Measurements from ENCODE around the gene UTRN.
A peak's percentile ranks its signal among the peaks of the same experiment; 100 is the strongest.

The UTRN gene

DNA sequence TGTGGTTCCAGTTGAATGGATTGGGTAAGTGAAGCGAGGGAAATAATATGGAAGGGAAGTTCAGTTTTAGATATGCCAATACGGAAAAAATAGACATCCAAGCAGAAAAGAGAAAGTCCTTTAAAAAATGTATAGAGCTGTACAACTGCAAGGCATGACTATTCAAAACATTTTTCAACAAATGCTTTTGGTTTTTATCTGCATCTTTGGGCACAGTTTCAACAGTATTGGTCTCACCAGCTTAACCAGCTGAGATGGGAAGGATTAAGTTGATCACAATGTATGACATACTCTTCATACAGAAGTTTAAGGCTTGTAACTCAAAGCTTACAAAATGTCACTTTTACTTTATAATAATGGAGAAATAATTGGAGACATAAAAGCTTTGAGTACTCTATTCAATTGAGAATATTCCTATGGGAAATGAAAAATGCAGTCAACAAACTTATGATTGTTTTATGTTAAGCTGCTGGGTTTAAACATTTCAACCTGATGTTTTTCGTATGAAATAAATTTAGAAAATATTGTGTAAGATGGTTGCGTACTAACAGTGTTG is 16.3 kb upstream of the UTRN start:
- no peak overlapping the region for H3K27ac ChIP-seq
- no peak for TF ChIP-seq ZFX (IDR thresholded peaks at IDR 0.05; ENCODE audit: borderline replicate concordance)
- TF ChIP-seq, protein P1, sequence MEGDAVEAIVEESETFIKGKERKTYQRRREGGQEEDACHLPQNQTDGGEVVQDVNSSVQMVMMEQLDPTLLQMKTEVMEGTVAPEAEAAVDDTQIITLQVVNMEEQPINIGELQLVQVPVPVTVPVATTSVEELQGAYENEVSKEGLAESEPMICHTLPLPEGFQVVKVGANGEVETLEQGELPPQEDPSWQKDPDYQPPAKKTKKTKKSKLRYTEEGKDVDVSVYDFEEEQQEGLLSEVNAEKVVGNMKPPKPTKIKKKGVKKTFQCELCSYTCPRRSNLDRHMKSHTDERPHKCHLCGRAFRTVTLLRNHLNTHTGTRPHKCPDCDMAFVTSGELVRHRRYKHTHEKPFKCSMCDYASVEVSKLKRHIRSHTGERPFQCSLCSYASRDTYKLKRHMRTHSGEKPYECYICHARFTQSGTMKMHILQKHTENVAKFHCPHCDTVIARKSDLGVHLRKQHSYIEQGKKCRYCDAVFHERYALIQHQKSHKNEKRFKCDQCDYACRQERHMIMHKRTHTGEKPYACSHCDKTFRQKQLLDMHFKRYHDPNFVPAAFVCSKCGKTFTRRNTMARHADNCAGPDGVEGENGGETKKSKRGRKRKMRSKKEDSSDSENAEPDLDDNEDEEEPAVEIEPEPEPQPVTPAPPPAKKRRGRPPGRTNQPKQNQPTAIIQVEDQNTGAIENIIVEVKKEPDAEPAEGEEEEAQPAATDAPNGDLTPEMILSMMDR (IDR thresholded peaks at IDR 0.05): no peak

DNA sequence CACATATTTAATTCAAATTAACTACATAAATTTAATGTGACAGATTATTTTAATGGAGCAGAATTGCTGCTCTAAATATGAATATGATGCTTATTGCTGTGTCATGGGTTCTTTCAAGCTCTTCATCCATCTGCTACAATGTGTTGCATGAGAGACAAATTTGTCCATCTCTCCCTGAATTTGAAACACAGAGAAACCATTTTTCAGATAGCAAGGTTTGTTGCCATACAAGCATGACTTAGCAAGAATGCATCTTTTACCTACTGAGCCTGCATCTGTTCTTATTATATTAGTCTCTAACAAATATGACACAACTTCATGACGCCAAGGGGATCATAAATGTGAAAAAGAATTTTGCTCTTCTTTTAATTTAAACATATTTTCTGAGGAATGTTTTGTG is 8.0 kb upstream of the UTRN start:
- no peak overlapping the region for H3K27ac ChIP-seq
- no peak for TF ChIP-seq ZFX (IDR thresholded peaks at IDR 0.05; ENCODE audit: borderline replicate concordance)
- TF ChIP-seq, protein P1 (IDR thresholded peaks at IDR 0.05): no peak

DNA sequence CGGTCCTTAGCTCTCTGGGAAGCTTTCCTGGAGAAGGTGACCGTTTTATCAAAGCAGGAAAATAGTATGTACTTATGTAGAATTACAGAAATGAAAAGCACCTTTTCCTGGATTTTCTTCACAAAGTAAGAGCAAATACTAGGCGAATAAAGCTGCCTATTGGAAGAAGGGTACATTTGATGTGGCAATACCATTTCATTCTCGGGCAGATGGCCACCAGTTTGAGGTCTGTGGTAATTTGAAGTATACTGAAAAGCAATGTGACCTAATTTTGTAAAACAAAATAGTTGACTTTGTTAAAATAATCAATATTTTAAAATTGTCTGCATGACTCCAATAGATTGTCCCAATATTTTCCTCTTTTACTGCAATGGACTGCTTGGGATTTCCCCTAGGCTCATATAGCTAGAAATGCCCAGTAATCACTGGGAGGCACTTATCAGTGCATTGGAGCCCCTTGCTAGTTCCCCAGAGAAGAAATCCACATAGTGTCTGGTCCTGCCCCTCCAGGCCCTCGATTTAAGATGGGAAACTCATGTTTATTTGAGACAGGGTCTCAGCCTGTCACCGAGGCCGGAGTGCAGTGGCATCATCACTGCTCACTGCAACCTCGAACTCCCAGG is 7.4 kb upstream of the UTRN start:
- no peak overlapping the region for H3K27ac ChIP-seq
- TF ChIP-seq, protein P1 (IDR thresholded peaks at IDR 0.05): no peak
- TF ChIP-seq ZFX (IDR thresholded peaks at IDR 0.05; ENCODE audit: borderline replicate concordance): no peak

DNA sequence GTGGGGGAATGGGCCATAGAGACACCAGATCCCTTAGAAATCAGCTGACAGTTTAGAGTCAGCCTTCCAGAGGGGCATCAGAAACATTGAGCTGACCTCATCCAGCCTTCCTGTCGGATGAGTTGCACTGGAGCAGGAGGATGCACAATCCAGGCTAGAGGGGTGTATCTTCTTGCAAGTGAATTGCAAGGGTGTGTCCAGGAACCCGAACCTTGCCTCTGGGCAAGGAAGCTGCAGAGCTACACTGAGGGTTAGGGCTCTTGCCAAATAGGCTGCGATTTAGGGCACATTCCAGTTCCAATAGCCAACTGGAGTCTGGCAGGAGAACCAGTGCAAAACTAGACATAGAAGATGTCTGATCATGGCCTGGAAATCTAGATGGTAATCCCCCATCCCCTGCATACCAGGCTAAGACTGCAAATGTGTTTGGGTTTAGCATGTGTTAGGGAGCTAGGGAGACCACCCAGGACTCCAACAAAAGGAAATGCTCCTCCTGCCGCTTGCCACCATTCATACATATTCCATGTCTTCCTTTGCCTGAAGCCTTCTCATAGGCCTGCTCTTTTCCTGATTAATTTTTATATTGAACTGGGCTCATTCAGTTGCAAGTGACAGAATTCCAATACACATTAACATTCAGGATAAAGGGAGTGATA is 6.3 kb upstream of the UTRN start:
- no peak overlapping the region for H3K27ac ChIP-seq
- TF ChIP-seq, protein P1 (IDR thresholded peaks at IDR 0.05): no peak
- TF ChIP-seq ZFX (IDR thresholded peaks at IDR 0.05; ENCODE audit: borderline replicate concordance): no peak

DNA sequence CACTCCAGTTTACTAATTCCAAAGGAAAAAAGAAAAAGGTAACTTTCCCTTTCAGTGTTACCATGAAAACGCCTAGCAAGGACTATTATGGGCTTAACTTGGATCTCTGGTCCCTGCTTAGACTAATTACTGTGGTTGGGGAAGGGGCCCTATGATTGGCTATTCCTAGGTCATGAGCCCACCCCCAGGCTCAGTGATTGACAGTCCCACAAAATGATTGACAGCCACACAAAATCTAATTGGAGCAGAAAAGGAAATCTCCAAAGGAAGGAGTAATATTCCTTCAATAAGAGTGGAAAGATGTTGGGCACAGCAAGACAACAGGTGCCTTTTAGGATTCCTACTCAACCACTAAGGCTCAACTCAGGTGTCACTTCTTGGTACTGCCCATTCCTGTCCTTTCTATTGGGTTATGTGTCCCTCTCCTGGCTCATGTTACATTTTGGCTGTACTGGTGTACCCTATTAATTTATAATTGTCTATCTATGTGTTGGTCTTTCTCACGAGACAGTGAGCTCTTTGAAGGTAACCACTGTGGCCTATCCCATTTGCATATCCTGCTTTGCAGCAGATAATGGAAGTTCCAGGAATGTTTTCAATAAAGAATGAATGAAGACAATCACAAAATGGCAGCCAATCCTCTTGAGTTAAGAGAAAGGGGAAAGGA is 5.5 kb upstream of the UTRN start:
- no peak overlapping the region for H3K27ac ChIP-seq
- TF ChIP-seq, protein P1 (IDR thresholded peaks at IDR 0.05): no peak
- no peak for TF ChIP-seq ZFX (IDR thresholded peaks at IDR 0.05; ENCODE audit: borderline replicate concordance)

DNA sequence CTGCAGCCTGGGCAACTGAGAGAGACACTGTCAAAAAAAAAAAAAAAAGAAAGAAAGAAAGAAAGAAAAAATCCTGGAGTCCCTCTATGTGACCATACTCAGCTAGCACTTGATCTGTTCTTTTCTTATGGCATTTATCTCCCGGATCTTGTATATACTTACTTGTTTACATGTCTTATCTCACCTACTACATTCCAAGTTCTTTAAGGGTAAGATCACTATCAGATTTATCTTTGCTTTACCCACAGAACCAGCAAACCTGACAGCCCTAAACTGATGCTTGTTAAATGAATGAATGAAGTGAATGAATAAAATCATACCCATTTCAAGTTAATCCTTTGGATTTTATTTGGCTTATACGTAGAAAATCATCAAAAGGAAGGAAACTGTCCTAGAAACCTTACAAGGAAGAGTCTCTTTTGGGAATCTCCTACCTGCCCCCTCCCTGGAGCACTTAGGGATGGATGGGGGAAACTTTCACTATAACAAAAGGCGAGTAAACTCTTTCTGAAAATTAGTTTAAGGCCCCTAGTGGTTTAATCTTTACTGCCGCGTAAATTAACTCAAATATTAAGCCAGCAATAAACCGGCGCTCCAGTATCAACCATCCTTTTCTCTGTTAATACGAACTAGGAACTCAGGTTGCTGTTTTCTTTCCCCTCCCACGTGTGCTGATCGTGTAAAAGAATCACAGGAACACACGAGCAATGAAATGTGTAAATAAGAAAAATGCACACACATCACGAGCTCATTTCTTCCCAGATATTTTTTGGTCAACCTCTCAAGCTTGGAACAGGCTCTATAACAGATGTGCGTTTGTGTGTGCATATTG is 1.3 kb upstream of the UTRN start:
- peak overlapping the region; percentile 76 for H3K27ac ChIP-seq
- TF ChIP-seq, protein P1 (IDR thresholded peaks at IDR 0.05): peak; percentile 20; the same call in 1 of the 2 replicates
- TF ChIP-seq ZFX (IDR thresholded peaks at IDR 0.05; ENCODE audit: borderline replicate concordance): no peak
